ENCODE measurements around the gene LINC00632.

- TF ChIP-seq CTCF (IDR thresholded peaks at IDR 0.05) (no peak), POLR2A (IDR thresholded peaks at IDR 0.05) (no peak)
Measured at GRCh38 chrX:140697618-140698017, 11.9 kb upstream of the LINC00632 start.

All from transverse colon (tissue), 3 donors.